Activated CD4-positive, alpha-beta T cell treated with anti-CD3 and anti-CD28 coated beads, Interleukin-2, amount 50 U/mL, for 48 hours (primary cell): Measurements from ENCODE around the gene CHAMP1.
"Not testable (repeated sequence)": the region's sequence is repeated elsewhere in the genome, so short reads cannot be mapped to it uniquely, and the experiment has no call there.

ENCODE experiments used
- DNase-seq, 2 experiments: peaks; one replicate each; pipeline ENCODE4 v3.0.0-alpha.2; 2020

Gene CHAMP1

GRCh38 chr13:114338959-114339358 lies 24.7 kb downstream of the CHAMP1 start:
- DNase-seq = no peak

- peak; percentile 38 to 43 for DNase-seq
Measured at GRCh38 chr13:114339857-114340534, 25.7 kb downstream of the CHAMP1 start.

GRCh38 chr13:114341003-114341777 lies 26.9 kb downstream of the CHAMP1 start:
- DNase-seq = no peak

GRCh38 chr13:114347256-114347655 lies 33.0 kb downstream of the CHAMP1 start:
- DNase-seq = not testable (repeated sequence)

- peak; percentile 33 to 50 for DNase-seq
Measured at GRCh38 chr13:114352763-114353162, 38.5 kb downstream of the CHAMP1 start.

- not testable (repeated sequence) for DNase-seq
Measured at GRCh38 chr13:114353382-114353781, 39.1 kb downstream of the CHAMP1 start.
